HTR-8/SVneo (cell line): Measurements from ENCODE around the gene SMTN.

Source experiments
- DNase-seq: peaks from one replicate; pipeline ENCODE4 v3.0.0; 2011; ENCODE audit warnings: low spot score, mixed read lengths; ENCODE audit not compliant: insufficient read length
- FAIRE-seq: peaks from 2 replicates; lab custom pipeline; 2011; peaks lifted over from hg19 to GRCh38; lab: Jason Lieb, UNC

SMTN gene

DNA sequence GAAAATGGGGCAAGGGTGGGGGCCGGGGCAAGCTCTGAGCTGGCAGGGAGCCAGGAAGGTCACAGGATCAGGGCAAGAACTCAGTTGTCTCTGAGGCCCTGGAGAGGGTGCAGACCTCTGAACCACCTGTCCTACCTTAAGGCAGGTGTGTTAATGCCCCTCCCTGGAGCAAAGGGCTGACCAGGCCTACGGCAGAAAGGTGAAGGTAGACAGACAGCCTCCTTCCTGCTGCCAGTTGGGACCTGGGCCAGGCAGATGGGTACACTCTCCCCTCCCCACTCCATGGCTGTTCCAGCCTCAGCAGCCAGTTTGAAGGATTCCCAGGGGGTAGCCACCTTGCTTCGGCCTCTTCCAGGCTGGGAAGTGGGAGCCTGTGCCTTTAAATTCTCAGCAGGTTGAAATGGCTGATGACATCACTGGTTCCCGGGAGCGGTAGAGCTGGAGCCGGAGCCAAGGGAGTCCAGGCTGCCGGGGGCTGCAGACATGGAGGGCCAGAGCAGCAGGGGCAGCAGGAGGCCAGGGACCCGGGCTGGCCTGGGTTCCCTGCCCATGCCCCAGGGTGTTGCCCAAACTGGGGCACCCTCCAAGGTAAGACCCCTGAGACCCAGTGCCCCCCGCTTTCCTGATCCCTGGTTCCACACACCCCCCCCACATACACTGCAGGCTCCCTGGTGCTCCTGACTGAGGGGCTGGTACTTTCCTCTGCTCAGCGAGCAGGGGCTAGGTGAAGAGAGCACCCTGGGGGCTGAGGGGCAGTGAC lies 41.6 kb downstream of the SMTN start, which contains the start of gene INPP5J:
Gene INPP5J (plus strand): TSS at position 435 of the 760 bp plus-strand sequence. CDS start 49 bp downstream, at position 484.
- FAIRE-seq, result no peak

DNA sequence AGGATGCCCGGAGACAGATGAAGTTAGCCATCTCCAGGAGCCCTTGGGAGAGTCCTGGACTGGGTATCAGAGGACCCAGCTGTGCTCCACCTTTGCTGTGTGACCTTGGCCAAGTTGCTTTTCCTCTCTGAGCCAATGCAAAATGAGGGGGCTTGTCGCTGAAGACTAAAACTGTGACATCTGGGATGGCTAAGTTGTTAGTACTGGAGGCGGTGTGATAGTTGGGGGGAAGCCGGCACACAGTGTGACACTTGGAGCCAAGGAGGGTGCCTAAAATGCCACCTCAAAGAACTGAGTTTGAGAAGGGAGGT lies 42.1 kb downstream of the SMTN start:
- no peak for FAIRE-seq
- no peak for DNase-seq

More for the DNA sequence above, 41.6 kb downstream of the SMTN start, which contains the start of gene INPP5J:
- DNase-seq, result peak; percentile 67

DNA sequence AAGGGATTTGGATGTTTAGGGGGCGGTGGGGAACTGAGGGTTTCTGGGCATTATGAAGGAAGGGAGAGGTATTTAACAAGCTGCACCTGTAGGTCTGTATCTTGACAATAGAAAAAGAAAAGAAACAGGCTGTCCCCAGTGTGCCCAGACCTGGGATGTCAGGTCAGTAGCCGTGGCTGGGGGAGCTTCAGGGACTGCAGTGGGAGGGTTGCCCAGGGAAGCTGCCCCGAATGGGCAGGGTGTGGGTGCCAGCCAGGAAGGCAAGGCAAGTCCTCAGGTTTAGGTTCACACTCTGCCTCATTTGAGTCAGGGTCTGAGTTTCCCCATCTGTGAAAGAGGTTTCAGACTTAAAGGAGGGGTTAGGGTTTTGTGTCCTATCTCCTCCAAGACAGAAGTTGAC lies 43.2 kb downstream of the SMTN start:
- FAIRE-seq, result no peak
- no peak for DNase-seq

DNA sequence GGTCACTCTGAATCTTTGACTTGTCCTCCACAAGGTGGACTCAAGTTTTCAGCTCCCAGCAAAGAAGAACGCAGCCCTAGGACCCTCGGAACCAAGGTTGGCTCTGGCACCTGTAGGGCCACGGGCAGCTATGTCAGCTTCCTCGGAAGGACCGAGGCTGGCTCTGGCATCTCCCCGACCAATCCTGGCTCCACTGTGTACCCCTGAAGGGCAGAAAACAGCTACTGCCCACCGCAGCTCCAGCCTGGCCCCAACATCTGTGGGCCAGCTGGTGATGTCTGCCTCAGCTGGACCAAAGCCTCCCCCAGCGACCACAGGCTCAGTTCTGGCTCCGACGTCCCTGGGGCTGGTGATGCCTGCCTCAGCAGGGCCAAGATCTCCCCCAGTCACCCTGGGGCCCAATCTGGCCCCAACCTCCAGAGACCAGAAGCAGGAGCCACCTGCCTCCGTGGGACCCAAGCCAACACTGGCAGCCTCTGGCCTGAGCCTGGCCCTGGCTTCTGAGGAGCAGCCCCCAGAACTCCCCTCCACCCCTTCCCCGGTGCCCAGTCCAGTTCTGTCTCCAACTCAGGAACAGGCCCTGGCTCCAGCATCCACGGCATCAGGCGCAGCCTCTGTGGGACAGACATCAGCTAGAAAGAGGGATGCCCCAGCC lies 43.8 kb downstream of the SMTN start:
- DNase-seq (no peak), FAIRE-seq (no peak)

DNA sequence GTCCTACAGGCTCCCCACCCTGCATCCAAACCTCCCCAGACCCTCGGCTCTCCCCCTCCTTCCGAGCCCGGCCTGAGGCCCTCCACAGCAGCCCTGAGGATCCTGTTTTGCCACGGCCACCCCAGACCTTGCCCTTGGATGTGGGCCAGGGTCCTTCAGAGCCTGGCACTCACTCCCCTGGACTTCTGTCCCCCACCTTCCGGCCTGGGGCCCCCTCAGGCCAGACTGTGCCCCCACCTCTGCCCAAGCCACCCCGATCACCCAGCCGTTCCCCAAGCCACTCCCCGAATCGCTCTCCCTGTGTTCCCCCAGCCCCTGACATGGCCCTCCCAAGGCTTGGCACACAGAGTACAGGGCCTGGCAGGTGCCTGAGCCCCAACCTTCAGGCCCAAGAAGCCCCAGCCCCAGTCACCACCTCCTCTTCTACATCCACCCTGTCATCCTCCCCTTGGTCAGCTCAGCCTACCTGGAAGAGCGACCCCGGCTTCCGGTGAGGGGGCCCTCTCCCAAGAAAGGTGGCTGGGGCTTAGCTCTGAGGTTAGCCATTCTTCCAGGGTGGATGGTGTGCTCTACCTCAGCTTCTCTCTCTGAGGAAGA lies 44.5 kb downstream of the SMTN start:
- DNase-seq (no peak), FAIRE-seq (no peak)

DNA sequence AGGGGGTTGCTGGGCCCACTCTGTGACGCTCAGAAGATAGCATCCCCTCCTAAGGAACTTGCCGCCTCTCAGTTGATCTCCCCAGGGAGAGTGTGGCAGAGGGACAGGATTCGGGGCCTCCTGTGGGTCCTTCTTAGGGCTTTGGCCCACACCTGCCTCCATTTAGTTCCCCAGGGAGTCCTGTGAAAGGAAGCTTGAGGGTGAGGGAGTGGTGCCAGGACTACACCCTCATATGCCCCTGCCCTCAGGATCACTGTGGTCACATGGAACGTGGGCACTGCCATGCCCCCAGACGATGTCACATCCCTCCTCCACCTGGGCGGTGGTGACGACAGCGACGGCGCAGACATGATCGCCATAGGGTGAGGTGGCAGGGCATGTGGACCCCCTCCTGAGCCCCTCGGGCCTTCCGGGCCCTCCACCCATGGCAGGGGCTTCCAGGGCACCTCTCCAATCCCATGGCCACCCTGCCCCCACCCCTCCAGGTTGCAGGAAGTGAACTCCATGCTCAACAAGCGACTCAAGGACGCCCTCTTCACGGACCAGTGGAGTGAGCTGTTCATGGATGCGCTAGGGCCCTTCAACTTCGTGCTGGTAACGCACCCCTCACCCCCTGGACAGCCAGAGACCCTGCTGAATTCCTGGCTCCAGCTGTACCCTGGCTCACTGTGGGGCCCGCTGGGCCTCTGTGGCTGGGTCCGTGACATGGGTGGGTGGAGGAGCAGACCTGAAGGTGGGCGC lies 45.2 kb downstream of the SMTN start:
- DNase-seq (no peak), FAIRE-seq (no peak)

DNA sequence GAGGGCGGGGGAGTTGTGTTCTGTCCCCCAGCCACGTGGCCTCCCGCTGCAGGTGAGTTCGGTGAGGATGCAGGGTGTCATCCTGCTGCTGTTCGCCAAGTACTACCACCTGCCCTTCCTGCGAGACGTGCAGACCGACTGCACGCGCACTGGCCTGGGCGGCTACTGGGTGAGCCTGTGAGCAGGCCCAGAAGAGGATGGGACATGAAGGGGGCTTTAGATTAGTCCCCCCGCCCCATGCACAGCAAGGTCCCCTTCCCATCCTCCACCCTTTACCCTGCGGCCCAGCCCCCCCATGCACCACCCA lies 45.7 kb downstream of the SMTN start:
- DNase-seq, result no peak
- FAIRE-seq, result no peak

GRCh38 chr22:31127181-31127772 lies 46.2 kb downstream of the SMTN start:
- FAIRE-seq (no peak), DNase-seq (no peak)

DNA sequence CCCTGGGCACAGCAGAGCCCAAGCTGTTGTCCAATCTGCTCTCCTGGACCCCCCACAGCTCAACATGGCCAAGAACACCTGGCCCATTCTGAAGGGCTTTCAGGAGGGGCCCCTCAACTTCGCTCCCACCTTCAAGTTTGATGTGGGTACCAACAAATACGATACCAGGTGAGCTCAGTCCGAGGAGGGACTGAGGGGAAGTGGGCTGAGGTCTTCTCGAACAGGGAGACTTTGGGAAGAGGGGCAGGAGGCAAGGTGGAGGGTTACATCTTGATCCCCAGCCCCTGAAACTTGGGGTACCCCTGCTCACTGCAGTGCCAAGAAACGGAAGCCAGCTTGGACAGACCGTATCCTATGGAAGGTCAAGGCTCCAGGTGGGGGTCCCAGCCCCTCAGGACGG lies 47.0 kb downstream of the SMTN start:
- DNase-seq (no peak), FAIRE-seq (no peak)

DNA sequence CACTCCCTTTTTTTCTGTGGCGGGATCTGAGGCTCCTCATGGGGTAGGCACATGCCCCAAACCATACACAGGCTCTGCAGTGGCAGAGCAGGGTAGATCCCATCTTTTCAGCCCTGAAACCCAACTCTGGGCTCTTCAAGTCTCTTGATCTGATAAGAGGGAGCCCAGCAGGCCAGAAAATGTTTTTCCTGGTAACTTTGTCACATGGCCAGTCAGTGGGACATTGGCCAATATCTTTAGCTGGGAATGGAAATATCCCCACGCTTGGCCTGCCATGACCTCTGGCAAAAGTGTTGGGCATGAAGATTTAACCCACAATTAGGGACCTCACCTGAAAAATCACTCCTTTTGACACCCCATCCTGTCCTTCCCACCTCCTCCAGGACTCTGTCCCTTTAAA lies 49.8 kb downstream of the SMTN start:
- no peak for DNase-seq

GRCh38 chr22:31133911-31134310 lies 52.8 kb downstream of the SMTN start:
- no peak for FAIRE-seq
- no peak for DNase-seq

More for the DNA sequence above, 49.8 kb downstream of the SMTN start:
- FAIRE-seq, result no peak

DNA sequence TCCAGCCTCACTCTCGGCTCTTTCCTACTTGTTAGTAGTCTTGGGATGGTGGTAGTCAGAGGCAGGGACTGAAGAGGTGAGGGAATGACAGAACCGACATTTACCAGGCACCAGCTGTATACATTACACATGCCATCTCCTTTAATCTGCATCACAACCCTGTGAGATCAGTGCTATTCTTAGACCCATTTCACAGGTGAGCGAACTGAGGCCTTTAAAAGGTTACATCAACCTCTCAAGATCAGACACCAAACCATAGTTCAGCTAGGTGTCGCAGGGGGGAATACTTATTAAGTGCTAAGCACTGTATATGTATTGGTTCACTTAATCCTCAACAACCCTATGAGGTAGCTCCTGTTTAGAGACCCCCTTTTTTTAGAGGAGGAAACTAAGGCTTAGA lies 53.6 kb downstream of the SMTN start:
- DNase-seq (no peak), FAIRE-seq (no peak)

GRCh38 chr22:31135706-31136105 lies 54.6 kb downstream of the SMTN start:
- no peak for DNase-seq
- no peak for FAIRE-seq

DNA sequence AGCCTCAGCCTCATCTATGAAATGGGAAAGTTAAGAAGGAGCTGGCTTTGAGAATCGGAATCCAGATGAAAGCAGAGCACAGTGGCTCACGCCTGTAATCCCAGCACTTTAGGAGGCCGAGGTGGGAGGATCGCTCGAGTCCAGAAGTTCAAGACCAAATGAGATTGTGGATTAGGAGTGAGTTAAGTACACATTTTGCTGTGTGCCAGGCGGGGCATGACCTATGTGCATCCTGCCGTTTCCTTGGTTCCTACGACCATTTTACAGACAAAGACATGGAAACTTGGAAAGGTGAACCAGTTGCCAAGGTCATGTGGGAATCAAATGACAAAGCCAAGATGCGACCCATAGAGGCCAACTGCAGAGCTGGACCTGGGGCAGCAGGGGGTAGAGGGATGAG lies 55.0 kb downstream of the SMTN start:
- DNase-seq (no peak), FAIRE-seq (no peak)

- DNase-seq (no peak), FAIRE-seq (no peak)
Measured at GRCh38 chr22:31136711-31137110, 55.6 kb downstream of the SMTN start.

DNA sequence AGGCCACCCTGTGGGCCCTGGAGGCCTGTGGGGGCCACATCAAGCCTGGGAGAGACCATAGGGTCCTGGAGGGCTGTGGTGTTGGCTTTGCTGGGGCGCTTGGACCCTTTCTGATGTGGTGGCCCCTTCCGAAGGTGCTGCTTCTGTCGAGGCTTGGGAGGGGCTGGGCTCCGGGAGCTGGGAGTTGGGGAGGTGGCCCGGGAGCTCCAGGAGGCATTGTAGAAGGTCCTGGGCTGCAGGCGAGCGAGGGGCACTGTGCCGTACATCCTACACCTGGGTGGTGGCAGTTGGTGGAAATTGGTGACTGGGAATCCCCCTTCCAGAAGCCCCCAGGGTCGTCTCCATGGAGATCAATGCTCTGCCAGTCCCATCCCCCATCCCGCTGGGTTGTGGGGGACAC lies 56.6 kb downstream of the SMTN start:
- DNase-seq, result no peak
- FAIRE-seq, result no peak

- no peak for DNase-seq
Measured at GRCh38 chr22:31138126-31138525, 57.0 kb downstream of the SMTN start.

GRCh38 chr22:31139066-31139465 lies 57.9 kb downstream of the SMTN start:
- no peak for DNase-seq
- no peak for FAIRE-seq

More at GRCh38 chr22:31138126-31138525, 57.0 kb downstream of the SMTN start:
- FAIRE-seq, result no peak

DNA sequence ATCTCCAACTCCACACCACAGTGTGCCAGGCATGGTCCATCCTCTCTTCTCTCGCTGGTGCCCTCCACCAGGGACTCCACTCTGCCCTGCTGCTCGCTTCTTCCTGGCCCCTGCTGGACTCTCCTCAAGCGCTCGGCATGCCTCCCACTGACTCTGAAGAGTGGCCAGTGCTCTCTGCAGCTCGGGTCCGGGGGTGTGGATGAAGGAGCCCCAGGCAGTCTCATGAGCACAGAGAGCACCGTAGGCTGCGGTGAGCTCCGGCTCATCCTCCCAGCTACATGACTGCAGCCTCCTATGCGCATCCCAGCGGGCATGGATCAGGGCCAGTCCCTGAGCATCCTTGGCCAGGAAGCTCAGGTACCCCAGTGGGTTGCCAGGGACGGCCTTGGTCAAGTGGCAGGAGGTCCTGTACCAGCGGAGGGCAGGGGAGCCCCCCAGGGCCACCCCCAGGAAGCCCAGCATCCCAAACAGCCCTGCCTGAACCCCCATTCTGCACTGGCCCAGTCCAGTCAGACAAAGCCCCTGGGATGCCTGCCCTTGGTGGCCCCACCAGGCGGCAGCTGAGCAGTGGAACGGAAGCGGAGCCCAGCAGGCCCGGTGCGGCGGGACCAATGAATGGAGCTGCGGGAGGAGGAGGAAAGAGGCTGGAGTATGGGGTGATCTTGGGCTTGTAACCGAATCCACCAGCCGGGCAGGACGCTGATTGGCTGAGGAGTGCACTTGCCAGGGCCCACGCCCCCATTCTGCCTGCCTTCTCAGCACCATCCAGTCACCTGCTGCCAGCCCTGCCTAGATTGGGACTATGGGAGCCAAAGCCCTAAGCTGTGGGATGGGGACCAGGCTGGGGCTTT lies 59.0 kb downstream of the SMTN start, which contains the start of gene PLA2G3:
Gene PLA2G3 (minus strand): TSS at position 643 of the 851 bp plus-strand sequence. CDS start 154 bp downstream, at position 489.
- DNase-seq (no peak), FAIRE-seq (no peak)

GRCh38 chr22:31140746-31141145 lies 59.6 kb downstream of the SMTN start:
- DNase-seq, result no peak
- no peak for FAIRE-seq
